Ectodermal cell (in vitro differentiated cells): ENCODE data around the gene CAMK4.

Source experiments
- H3K27ac ChIP-seq: 2 replicates; pipeline ENCODE4 v1.7.0; 2013; ENCODE audit warnings: mild to moderate bottlenecking, low read depth, low read length; ENCODE audit not compliant: insufficient read depth, poor library complexity, severe bottlenecking
- H3K27me3 ChIP-seq: 2 replicates; pipeline ENCODE4 v1.7.0; 2013; ENCODE audit warnings: mild to moderate bottlenecking, low read length; ENCODE audit not compliant: insufficient read depth, control insufficient read depth, poor library complexity, severe bottlenecking
- H3K36me3 ChIP-seq: one replicate; pipeline ENCODE4 v1.7.0; 2013; ENCODE audit warnings: low read length; ENCODE audit not compliant: control insufficient read depth, insufficient read depth
- H3K4me1 ChIP-seq: one replicate; pipeline ENCODE4 v1.7.0; 2013; ENCODE audit warnings: low read length; ENCODE audit not compliant: control insufficient read depth, insufficient read depth
- H3K4me3 ChIP-seq: 2 replicates; pipeline ENCODE4 v1.7.0; 2013; ENCODE audit warnings: low read depth, low read length, control low read depth; ENCODE audit not compliant: insufficient read depth
- H3K9me3 ChIP-seq: 2 replicates; pipeline ENCODE4 v1.7.0; 2013; ENCODE audit warnings: mild to moderate bottlenecking, low read length, moderate library complexity; ENCODE audit not compliant: control insufficient read depth
- WGBS, 2 experiments: methylation state at CpG; one replicate each; pipeline ENCODE4 v1.1.7; 2013; ENCODE audit warnings: missing lambda C conversion rate in 2 of 2; 5-methylcytosine and 5-hydroxymethylcytosine counted together

Gene CAMK4

DNA sequence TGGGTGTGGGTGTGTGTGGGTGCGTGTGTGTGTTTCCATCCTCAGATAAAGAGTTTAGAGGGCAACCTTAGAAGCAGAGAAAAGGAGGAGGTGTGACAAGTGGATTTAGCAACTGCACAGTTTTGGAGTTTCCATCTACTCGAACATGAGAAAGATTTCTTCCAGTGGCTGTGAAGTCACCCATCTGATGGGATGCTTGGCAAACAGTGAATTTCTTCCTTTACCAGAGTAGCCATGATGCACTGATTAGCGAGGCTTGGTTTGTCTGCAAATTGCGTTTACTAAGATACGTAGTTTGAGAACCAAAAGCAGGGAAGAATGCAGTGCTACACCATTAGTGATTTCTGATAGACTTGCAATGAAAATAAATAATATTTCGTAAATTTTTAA, 288.9 kb downstream of the CAMK4 start:
- H3K36me3 ChIP-seq, result no peaks in the 10 kb centered on the region
- peaks cover 10% of the 10 kb centered on the region for H3K4me1 ChIP-seq
- H3K9me3 ChIP-seq, result no peaks in the 10 kb centered on the region
- peak overlapping the region; percentile 90 for H3K4me3 ChIP-seq
- H3K27ac ChIP-seq, result peak overlapping the region; percentile 79
- WGBS, 2 experiments, result 52 to 62% methylated on average over 5 to 6 of the region's 6 CpGs
- no peaks in the 10 kb centered on the region for H3K27me3 ChIP-seq

DNA sequence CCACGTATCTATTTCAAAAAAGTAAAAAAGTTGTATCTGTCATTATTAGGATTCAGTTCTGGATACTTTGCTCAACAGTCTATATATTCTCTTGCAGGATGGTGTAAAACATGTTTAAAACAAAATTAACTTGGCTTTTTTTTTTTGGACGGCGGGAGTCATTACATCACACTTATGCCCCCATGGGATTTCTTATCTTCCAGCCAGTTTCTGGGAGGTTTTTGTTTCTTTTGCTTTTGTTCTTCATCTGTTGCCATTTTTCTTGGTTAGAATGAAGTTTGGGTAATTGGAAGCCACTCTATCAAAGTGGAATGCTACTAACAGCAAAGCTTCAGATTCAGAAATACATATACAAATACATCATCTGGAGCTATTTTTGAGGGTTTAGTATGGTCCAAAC, 289.9 kb downstream of the CAMK4 start:
- whole genome bisulfite sequencing, 2 experiments, result 90% methylated on average over 2 to 3 of the region's 3 CpGs
- H3K27me3 ChIP-seq, result no peaks in the 10 kb centered on the region
- no peak overlapping the region for H3K27ac ChIP-seq
- peaks cover 10% of the 10 kb centered on the region for H3K4me1 ChIP-seq
- H3K4me3 ChIP-seq, result no peak overlapping the region
- H3K9me3 ChIP-seq, result no peaks in the 10 kb centered on the region
- H3K36me3 ChIP-seq, result no peaks in the 10 kb centered on the region

DNA sequence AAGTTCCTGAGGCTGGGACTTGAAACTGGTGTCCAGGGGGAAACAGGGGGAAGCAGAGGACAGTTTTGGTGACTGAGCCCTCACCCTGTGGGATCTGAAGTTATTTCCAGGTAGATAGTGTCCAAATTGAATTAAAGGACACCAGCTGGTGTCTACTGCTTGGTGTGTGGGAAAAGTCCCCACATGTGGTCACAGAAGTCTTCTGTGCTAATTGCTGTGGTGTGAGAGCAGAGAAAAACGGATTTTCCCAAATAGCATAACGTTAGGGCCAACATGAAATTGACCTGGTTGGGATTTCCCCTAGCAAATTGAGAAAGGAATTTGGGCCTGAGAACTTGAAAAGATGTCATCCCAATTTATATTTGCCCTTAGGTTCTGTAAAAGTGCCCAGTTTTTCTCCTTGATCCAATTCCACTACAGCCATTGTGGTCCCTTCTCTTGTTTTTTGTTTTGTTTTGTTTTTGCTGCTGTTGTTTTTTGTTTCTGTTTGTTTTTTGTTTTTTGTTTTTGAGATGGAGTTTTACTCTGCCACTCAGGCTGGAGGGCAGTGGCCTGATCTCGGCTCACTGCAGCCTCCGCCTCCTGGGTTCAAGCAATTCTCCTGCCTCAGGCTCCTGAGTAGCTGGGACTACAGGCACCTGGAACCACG, 293.8 kb downstream of the CAMK4 start:
- Histone ChIP-seq H3K27me3 (no peaks in the 10 kb centered on the region), H3K4me1 (peaks cover 3% of the 10 kb centered on the region), H3K9me3 (no peaks in the 10 kb centered on the region), H3K4me3 (no peak overlapping the region), H3K27ac (no peak overlapping the region), H3K36me3 (no peaks in the 10 kb centered on the region)
- WGBS, 2 experiments, result 89 to 91% methylated on average over 5 of the region's 5 CpGs

DNA sequence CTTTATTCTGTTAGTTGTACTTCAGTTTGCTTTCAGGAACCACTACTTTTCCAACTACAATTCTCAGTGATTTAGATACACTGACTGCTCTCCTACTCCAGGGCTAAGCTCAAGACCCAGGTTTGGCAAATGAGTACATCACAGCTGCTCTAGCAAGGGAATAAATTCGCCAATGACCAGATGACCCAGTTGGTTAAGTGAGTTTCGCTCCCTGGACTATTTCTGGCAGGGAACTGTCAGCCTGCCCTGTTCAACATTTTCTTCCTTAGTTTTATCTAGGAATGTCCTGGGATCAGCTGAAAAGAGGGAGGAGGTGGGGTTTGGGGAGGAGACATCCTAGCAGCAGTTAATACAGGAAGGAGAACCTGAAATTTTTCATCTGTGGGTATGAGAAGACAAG, 294.6 kb downstream of the CAMK4 start:
- H3K4me3 ChIP-seq, result no peak overlapping the region
- H3K4me1 ChIP-seq, result peaks cover under 1% of the 10 kb centered on the region
- no peaks in the 10 kb centered on the region for H3K9me3 ChIP-seq
- H3K27me3 ChIP-seq, result no peaks in the 10 kb centered on the region
- H3K27ac ChIP-seq, result no peak overlapping the region
- H3K36me3 ChIP-seq, result no peaks in the 10 kb centered on the region
- WGBS, 2 experiments, result 90 to 94% methylated on average over 2 of the region's 2 CpGs

DNA sequence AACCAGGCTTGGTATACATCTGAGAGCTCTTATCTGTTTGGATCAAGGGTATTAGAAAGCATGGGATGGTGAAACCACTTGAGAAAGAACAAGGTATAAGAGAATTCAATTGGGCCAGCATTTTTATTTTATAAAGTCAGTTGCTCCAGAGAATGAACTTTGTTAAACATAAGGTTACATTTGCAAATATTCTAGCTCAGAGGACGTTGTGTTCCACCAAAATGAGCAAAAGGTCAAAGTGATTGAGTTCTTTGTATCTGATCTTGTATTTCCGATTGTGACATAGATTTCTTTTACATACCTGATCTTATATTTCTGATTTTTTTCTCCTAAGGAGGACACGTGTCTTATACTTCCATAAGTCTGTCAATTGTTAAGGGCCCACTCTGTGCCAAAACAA, 296.7 kb downstream of the CAMK4 start:
- 90 to 91% methylated on average over 2 to 3 of the region's 3 CpGs for WGBS, 2 experiments
- Histone ChIP-seq H3K4me3 (no peak overlapping the region), H3K4me1 (no peaks in the 10 kb centered on the region), H3K9me3 (no peaks in the 10 kb centered on the region), H3K27me3 (no peaks in the 10 kb centered on the region), H3K27ac (no peak overlapping the region), H3K36me3 (no peaks in the 10 kb centered on the region)

DNA sequence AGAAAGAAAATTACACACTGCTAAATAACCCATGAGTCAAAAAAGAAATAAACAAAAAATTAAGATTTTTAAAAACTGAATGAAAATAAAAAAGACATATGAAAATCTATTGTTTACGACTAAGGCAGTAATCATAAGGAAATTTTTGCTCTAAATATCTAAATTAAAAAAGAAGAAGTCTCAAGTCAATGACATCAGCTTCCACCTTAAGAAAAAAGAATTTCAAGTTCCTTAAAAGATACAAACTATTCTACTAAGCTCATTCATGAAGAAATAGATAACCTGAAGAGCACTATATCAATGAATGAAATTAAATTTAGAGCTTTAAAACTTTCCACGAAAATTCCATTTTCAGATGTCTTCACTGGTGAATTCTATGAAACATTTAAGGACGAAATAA, 303.9 kb downstream of the CAMK4 start:
- H3K4me1 ChIP-seq, result peaks cover 4% of the 10 kb centered on the region
- WGBS, 2 experiments, result 88 to 92% methylated on average over 2 of the region's 3 CpGs

DNA sequence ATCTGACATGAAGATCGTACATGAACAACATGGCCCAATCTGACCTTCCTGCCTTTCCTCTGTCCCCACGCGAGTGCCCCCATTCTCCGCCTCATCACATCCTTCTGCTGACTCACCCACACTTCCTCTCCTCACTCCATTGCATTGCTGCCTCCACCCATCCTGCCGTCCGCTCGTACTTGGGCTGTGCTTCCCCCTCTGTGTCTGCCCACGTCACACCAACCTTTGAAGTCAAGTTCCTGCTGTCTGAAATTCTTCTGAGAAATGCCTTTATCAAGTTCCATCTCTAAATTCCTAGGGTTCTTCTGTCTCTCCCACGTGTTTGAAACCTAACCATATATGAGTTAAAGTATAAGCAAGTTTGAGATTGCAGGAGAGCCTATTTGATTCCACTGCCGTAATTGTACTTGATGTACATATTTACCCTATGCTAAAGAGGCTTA, 306.1 kb downstream of the CAMK4 start:
- no peak overlapping the region for H3K27ac ChIP-seq
- WGBS, 2 experiments, result 85 to 87% methylated on average over 9 to 10 of the region's 10 CpGs

More for the DNA sequence above, 303.9 kb downstream of the CAMK4 start:
- no peaks in the 10 kb centered on the region for H3K9me3 ChIP-seq
- H3K36me3 ChIP-seq, result no peaks in the 10 kb centered on the region
- H3K27me3 ChIP-seq, result no peaks in the 10 kb centered on the region
- H3K27ac ChIP-seq, result no peak overlapping the region
- H3K4me3 ChIP-seq, result no peak overlapping the region

DNA sequence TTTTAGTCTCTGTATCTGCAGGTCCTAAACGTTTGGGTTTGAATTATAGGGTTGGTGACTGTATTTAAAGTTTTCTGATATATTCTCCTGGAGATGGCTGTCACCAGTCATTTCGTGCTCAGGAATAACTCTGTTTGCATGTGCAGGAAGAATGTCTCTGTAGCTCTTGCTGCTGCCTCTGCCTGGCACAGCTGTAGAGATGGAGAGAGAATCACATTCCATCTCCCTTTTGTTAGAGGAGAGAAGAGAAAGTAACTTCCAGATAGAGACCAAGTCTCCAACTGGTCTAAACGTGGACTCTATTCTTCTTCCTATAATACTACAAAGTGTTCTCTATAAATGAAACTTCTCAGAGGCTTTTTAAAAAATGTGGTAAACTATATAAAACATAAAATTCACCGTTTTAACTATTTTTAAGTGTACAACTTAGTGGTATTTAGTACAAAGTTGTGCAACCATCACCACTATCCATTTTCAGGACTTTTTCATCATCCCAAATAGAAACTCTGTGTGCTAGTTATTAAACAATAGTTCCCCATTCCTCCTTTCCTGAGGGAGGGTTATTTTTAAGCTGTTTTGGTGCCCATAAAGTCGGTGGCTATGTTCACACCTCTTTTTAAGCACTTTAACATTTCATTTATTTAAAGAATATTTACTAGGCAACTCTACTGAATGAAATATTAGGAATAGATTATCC, 308.9 kb downstream of the CAMK4 start:
- Histone ChIP-seq H3K9me3 (no peaks in the 10 kb centered on the region), H3K36me3 (no peaks in the 10 kb centered on the region), H3K4me3 (no peak overlapping the region), H3K27me3 (no peaks in the 10 kb centered on the region), H3K4me1 (peaks cover 4% of the 10 kb centered on the region), H3K27ac (no peak overlapping the region)
- 77 to 86% methylated on average over 2 of the region's 5 CpGs for WGBS, 2 experiments

More for the DNA sequence above, 306.1 kb downstream of the CAMK4 start:
- H3K4me3 ChIP-seq, result no peak overlapping the region
- H3K4me1 ChIP-seq, result peaks cover 4% of the 10 kb centered on the region
- H3K27me3 ChIP-seq, result no peaks in the 10 kb centered on the region
- H3K9me3 ChIP-seq, result no peaks in the 10 kb centered on the region
- no peaks in the 10 kb centered on the region for H3K36me3 ChIP-seq

DNA sequence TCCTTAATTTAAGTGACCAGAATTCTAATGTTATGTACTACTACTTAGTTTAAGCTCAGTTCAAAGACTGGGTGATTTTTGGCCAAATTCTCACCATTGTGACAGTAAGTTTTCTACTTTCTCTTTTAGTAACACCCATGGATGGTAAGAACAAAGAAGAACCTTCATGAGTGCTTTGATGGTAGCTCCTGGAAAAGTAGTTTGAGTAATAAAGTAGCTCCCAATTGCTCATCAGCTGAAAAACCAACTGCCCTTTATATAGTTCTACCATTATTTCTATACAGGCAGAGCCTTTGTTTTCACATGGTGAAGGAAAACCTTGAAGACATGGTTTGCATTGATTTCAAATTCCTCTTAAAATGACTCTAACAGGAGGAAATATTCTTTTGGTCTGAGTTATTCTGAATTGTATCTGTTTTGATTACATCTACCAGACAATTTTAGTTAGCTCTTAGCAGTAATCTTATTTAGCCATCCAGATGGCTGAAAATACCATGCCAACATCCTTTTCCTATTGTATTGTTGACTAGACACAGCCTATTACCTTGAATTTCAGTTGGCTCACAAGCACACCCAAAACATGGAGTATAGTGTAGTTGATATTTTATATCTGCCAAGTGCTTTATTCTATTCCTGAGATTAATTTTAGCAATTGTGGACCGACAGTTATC, 311.8 kb downstream of the CAMK4 start:
- H3K4me3 ChIP-seq, result no peak overlapping the region
- H3K36me3 ChIP-seq, result no peaks in the 10 kb centered on the region
- H3K4me1 ChIP-seq, result peaks cover 4% of the 10 kb centered on the region
- 73 to 75% methylated on average over 1 of the region's 1 CpG for WGBS, 2 experiments
- H3K27ac ChIP-seq, result no peak overlapping the region
- H3K9me3 ChIP-seq, result no peaks in the 10 kb centered on the region
- no peaks in the 10 kb centered on the region for H3K27me3 ChIP-seq
